WTC11 (cell line): Measurements from ENCODE around the gene GJC3.

ENCODE experiments used
- CTCF ChIP-seq: fragments of 200-600 bp; IDR thresholded peaks from 2 replicates; pipeline ENCODE4 v1.8.0; 2022; ENCODE audit warnings: antibody characterized with exemption
- OVOL2 ChIP-seq: fragments of 250-450 bp; sonication (Bioruptor Pico); IDR thresholded peaks from 2 replicates; pipeline ENCODE4 v1.9.0; 2021; ENCODE audit warnings: mild to moderate bottlenecking, borderline replicate concordance
- SMAD3 ChIP-seq: sonication (generic); formaldehyde crosslinking; IDR thresholded peaks from 2 replicates; pipeline ENCODE4 v1.8.0; 2022; ENCODE audit warnings: missing genetic modification reagents, mild to moderate bottlenecking, borderline replicate concordance
- TCF7 ChIP-seq: sonication (generic); formaldehyde crosslinking; IDR thresholded peaks from 2 replicates; pipeline ENCODE4 v1.8.0; 2022; ENCODE audit warnings: mild to moderate bottlenecking, low read depth, missing genetic modification reagents, moderate library complexity
- TEAD4 ChIP-seq: sonication (generic); formaldehyde crosslinking; IDR thresholded peaks from 2 replicates; pipeline ENCODE4 v1.8.0; 2022; ENCODE audit warnings: mild to moderate bottlenecking, missing genetic modification reagents
- TF ChIP-seq, protein P1 (sequence below): sonication (generic); formaldehyde crosslinking; IDR thresholded peaks from 2 replicates; pipeline ENCODE4 v1.8.1; 2023; ENCODE audit warnings: mild to moderate bottlenecking, missing genetic modification reagents, moderate library complexity
- TF ChIP-seq, protein P2 (sequence below): sonication (generic); formaldehyde crosslinking; IDR thresholded peaks from 2 replicates; pipeline ENCODE4 v1.8.1; 2023; ENCODE audit warnings: mild to moderate bottlenecking, missing genetic modification reagents

GRCh38 chr7:99943641-99944496 is 14.4 kb upstream of the GJC3 start:
- no peak for TF ChIP-seq TCF7 (CRISPR knock-in tag)
- no peak for TF ChIP-seq CTCF
- no peak for TF ChIP-seq TEAD4 (CRISPR knock-in tag)
- TF ChIP-seq, protein P1, sequence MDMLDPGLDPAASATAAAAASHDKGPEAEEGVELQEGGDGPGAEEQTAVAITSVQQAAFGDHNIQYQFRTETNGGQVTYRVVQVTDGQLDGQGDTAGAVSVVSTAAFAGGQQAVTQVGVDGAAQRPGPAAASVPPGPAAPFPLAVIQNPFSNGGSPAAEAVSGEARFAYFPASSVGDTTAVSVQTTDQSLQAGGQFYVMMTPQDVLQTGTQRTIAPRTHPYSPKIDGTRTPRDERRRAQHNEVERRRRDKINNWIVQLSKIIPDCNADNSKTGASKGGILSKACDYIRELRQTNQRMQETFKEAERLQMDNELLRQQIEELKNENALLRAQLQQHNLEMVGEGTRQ (CRISPR knock-in tag): no peak
- TF ChIP-seq SMAD3 (CRISPR knock-in tag): no peak
- TF ChIP-seq OVOL2: no peak
- TF ChIP-seq, protein P2, sequence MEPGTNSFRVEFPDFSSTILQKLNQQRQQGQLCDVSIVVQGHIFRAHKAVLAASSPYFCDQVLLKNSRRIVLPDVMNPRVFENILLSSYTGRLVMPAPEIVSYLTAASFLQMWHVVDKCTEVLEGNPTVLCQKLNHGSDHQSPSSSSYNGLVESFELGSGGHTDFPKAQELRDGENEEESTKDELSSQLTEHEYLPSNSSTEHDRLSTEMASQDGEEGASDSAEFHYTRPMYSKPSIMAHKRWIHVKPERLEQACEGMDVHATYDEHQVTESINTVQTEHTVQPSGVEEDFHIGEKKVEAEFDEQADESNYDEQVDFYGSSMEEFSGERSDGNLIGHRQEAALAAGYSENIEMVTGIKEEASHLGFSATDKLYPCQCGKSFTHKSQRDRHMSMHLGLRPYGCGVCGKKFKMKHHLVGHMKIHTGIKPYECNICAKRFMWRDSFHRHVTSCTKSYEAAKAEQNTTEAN (CRISPR knock-in tag): no peak
